Measurements from ENCODE around the gene DCN. TPM values are rescaled to one million over a fixed set of nuclear protein-coding genes. Genes with fewer than 3 reads are reported as not detected.

The DCN gene
- polyA plus RNA-seq, 1 experiment, result 4,723 TPM

GRCh38 chr12:91098461-91098860, 84.2 kb downstream of the DCN start:
- Histone ChIP-seq H3K27ac (ENCODE audit: low read depth, low read length) (no peak overlapping the region), H3K27me3 (ENCODE audit: control insufficient read depth, insufficient read depth, low read length) (no peaks in the 10 kb centered on the region), H3K9me3 (ENCODE audit: control insufficient read depth, insufficient read depth, low read length) (no peaks in the 10 kb centered on the region), H3K4me3 (ENCODE audit: low read depth, low read length) (no peak overlapping the region)
- TF ChIP-seq CTCF (IDR thresholded peaks at IDR 0.05; ENCODE audit: low read depth, low read length), result no peak
- POLR2A ChIA-PET, result interaction anchor here (0.6 to 1.3 kb wide), 3 partner anchors 9 to 257 kb away, joined by 3 to 4 read pairs (median 3); no protein-coding TSS in a partner anchor
- CTCF ChIA-PET, result interaction anchor here (2.4 kb wide), 1 partner anchor 11 kb away, joined by 21 read pairs; no protein-coding TSS in a partner anchor
- no peak for DNase-seq (ENCODE audit: low read depth, low spot score)

GRCh38 chr12:91094957-91095356, 87.7 kb downstream of the DCN start:
- ChIA-PET CTCF (interaction anchor here (1.5 kb wide), 1 partner anchor 116 kb away, joined by 6 read pairs; no protein-coding TSS in a partner anchor), POLR2A (no interaction called here)
- Histone ChIP-seq H3K4me3 (ENCODE audit: low read depth, low read length) (no peak overlapping the region), H3K9me3 (ENCODE audit: control insufficient read depth, insufficient read depth, low read length) (no peaks in the 10 kb centered on the region; the same call in 1 of the 2 replicates), H3K27me3 (ENCODE audit: control insufficient read depth, insufficient read depth, low read length) (no peaks in the 10 kb centered on the region), H3K27ac (ENCODE audit: low read depth, low read length) (no peak overlapping the region)
- TF ChIP-seq CTCF (IDR thresholded peaks at IDR 0.05; ENCODE audit: low read depth, low read length), result no peak
- no peak for DNase-seq (ENCODE audit: low read depth, low spot score)

GRCh38 chr12:91094032-91094662, 88.5 kb downstream of the DCN start:
- H3K27me3 ChIP-seq (ENCODE audit: control insufficient read depth, insufficient read depth, low read length), result no peaks in the 10 kb centered on the region
- no peak overlapping the region for H3K4me3 ChIP-seq (ENCODE audit: low read depth, low read length)
- CTCF ChIA-PET, result no interaction called here
- POLR2A ChIA-PET, result no interaction called here
- no peak overlapping the region for H3K27ac ChIP-seq (ENCODE audit: low read depth, low read length)
- H3K9me3 ChIP-seq (ENCODE audit: control insufficient read depth, insufficient read depth, low read length), result no peaks in the 10 kb centered on the region; the same call in 1 of the 2 replicates
- no peak for DNase-seq (ENCODE audit: low read depth, low spot score)
- TF ChIP-seq CTCF (IDR thresholded peaks at IDR 0.05; ENCODE audit: low read depth, low read length), result no peak

GRCh38 chr12:91093341-91093740, 89.3 kb downstream of the DCN start:
- no peak for TF ChIP-seq CTCF (IDR thresholded peaks at IDR 0.05; ENCODE audit: low read depth, low read length)

GRCh38 chr12:91091916-91092715, 90.5 kb downstream of the DCN start:
- Histone ChIP-seq H3K4me3 (ENCODE audit: low read depth, low read length) (no peak overlapping the region), H3K9me3 (ENCODE audit: control insufficient read depth, insufficient read depth, low read length) (no peaks in the 10 kb centered on the region; the same call in 1 of the 2 replicates), H3K27ac (ENCODE audit: low read depth, low read length) (no peak overlapping the region), H3K27me3 (ENCODE audit: control insufficient read depth, insufficient read depth, low read length) (no peaks in the 10 kb centered on the region)
- ChIA-PET POLR2A (no interaction called here), CTCF (no interaction called here)
- no peak for DNase-seq (ENCODE audit: low read depth, low spot score)
- TF ChIP-seq CTCF (IDR thresholded peaks at IDR 0.05; ENCODE audit: low read depth, low read length), result no peak

More at GRCh38 chr12:91093341-91093740, 89.3 kb downstream of the DCN start:
- POLR2A ChIA-PET, result no interaction called here
- CTCF ChIA-PET, result no interaction called here
- no peaks in the 10 kb centered on the region for H3K27me3 ChIP-seq (ENCODE audit: control insufficient read depth, insufficient read depth, low read length)
- no peak overlapping the region for H3K27ac ChIP-seq (ENCODE audit: low read depth, low read length)
- DNase-seq (ENCODE audit: low read depth, low spot score), result no peak
- no peak overlapping the region for H3K4me3 ChIP-seq (ENCODE audit: low read depth, low read length)
- H3K9me3 ChIP-seq (ENCODE audit: control insufficient read depth, insufficient read depth, low read length), result no peaks in the 10 kb centered on the region; the same call in 1 of the 2 replicates
